NCI-H2107 (cell line): Measurements from ENCODE around the gene OLFM3.

Experiments used
- DNase-seq: peaks from one replicate; lab custom pipeline; 2025; lab: John Stamatoyannopoulos, UW

OLFM3 gene

GRCh38 chr1:101943237-101943636 lies 53.5 kb downstream of the OLFM3 start:
- no peak for DNase-seq

GRCh38 chr1:101942516-101943193 lies 54.1 kb downstream of the OLFM3 start:
- DNase-seq: no peak

DNA sequence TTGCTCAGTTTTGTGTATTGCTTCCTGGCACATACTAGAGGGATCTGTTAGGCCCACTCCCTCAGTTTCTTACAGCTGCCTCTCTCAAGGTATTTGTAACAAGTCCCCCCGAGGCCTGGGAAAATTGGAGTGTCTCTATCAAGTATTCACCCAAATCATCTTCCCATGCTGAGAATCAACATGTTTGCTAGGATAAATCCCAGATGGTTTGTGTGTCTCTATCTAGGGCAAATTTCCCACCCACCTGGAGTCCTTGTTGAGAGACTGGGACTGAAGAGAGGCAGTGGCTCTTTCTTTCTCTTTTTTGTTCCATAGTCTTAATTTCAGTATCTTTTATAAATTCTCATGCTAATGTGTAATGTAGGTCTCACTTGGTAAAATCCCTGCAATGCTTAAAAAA lies 58.0 kb downstream of the OLFM3 start:
- DNase-seq: no peak

DNA sequence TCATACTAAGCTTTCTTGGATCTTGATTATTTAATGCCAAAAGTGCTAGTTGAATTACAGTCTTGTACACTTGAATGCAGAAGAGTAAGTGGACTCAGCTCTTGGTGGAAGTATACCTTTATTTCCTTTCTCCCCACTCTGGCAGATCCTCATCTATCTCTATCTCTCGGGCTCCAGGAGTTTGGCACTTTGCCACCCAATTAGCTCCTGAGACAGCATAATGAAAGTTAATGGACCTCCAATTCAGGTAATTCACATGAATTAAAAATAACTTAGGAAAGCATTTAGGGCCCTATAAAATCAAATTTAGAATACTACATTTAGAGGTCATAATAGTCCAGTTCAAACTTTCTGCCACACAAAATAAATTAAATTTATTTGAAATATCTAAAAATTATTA lies 67.4 kb downstream of the OLFM3 start:
- DNase-seq: no peak

GRCh38 chr1:101928829-101929228 lies 67.9 kb downstream of the OLFM3 start:
- DNase-seq: no peak

- DNase-seq: no peak
These were observed 72.0 kb downstream of the OLFM3 start for GRCh38 chr1:101924700-101925099.

DNA sequence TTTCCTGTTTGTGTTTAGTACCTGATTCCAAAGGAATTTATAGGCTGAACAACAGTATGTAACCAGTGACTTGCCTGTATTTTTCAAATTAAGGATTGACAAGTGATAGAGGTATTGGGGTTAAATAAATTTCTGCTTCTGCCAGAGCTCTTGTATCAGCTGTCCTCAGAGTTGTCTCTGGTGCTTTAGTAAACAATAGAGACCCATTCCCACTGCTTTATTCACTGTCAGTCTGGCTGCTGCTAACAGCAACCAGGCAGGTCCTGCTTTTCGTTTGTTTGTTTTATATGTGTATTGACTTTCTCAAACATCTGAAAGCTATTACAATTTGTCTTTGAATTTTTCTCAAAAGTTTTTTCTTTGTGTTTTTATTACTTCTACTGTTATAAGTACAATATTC lies 76.1 kb downstream of the OLFM3 start:
- no peak for DNase-seq

GRCh38 chr1:101918277-101918676 lies 78.4 kb downstream of the OLFM3 start:
- DNase-seq: no peak

GRCh38 chr1:101915597-101915996 lies 81.1 kb downstream of the OLFM3 start:
- DNase-seq: no peak

DNA sequence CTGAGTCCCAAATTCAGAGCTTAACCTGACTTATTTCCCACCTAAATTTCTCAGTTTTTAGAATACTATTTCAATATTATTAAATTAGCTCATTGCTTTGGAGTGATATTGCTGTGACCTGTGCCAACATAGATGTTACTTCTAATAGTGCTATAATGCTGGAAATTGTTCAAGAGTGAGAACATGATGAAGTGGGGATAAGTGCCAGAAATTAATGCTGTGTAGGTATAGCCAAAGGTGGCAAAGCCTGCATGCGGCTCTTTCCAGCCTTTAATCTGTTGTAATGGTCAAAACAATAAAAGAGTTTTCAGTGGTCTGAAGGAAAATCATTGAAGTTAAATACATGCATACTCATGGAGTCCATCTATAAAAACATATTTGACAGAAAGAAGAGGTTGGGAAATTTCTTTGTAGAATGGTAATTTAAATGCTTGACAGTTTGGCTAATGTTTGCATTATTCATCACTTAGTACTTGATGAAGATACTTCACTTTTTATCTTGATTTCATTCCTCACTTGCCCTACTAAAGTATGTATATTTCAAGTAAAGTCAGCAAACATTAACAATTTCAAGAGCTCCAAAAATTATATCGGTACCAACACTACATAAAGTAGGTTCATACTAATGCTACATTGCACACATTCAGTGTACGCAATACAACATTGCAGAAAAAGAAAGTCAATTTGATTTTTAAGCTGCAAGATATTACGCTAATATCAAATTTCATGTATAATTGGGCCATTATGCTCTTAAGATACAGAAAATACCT lies 82.1 kb downstream of the OLFM3 start:
- DNase-seq: no peak

GRCh38 chr1:101911894-101912293 lies 84.8 kb downstream of the OLFM3 start:
- no peak for DNase-seq

DNA sequence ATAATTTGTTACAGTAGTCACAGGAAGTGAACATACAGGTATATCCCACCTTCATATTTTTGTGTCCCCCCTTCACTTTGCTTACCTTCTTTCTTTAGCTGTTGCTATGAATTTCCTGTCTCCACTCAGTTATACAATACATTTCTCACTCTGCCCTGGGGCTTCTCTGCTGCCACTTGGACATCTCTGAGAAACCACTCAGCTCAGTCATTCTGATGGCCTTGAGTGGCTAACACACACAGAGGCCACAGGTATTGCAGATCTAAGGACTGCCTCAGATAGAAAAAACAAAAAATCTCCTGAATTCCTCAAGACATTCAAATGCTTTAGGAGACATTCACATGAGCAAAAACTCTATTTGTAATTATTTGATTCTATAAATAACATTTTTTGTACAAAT lies 87.7 kb downstream of the OLFM3 start:
- DNase-seq: no peak

GRCh38 chr1:101907264-101907663 lies 89.5 kb downstream of the OLFM3 start:
- DNase-seq: no peak

GRCh38 chr1:101905283-101905835 lies 91.4 kb downstream of the OLFM3 start:
- DNase-seq: no peak

- no peak for DNase-seq
These were observed 94.5 kb downstream of the OLFM3 start for GRCh38 chr1:101902199-101902598.

- DNase-seq: no peak
These were observed 98.6 kb downstream of the OLFM3 start for GRCh38 chr1:101898137-101898536.

DNA sequence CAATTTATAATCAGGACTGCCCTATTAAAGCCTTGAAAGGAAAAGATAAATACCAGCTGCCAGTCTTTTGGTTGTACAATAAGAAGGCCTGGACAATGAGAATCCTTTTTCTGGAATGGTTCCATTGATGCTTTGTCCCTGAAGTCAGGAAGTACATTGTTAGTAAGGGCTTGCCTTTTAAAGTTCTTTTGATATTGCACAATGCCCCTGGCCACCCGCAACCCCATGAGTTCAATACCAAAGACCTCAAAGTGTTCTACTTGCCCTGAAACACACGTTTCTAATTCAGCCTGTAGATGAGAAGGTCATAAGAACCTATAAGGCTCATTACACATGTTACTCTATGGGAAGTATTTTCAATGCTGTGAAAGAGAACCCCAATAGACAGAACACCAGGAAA lies 112.1 kb downstream of the OLFM3 start:
- DNase-seq: no peak

GRCh38 chr1:101875891-101876290 lies 120.8 kb downstream of the OLFM3 start:
- no peak for DNase-seq

GRCh38 chr1:101873672-101874071 lies 123.1 kb downstream of the OLFM3 start:
- DNase-seq: no peak

- no peak for DNase-seq
These were observed 136.8 kb downstream of the OLFM3 start for GRCh38 chr1:101859941-101860340.

DNA sequence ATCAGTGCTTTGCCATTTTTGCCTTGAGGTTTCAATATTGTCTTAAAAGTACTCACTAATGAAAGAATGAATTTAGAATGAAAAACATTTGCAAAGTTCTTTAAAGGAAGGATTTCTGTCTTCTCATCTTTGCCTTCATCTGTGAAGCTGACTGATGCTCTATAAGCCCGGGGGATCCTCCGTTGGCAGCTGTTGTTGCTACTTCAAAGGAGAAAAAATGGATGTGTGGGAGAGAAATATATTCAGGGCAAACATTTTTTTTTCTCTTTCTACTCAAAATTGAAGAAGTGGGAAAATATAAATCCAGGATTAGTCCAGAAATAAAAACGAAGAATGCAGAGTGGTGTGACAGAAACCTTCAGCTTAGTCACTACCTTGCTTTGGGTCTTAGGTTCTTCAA lies 142.5 kb downstream of the OLFM3 start:
- DNase-seq: no peak

- DNase-seq: no peak
These were observed 143.8 kb downstream of the OLFM3 start for GRCh38 chr1:101852936-101853335.

GRCh38 chr1:101849356-101849755 lies 147.4 kb downstream of the OLFM3 start:
- DNase-seq: no peak
